Measurements from ENCODE around the gene GCLC. TPM values are rescaled to one million over a fixed set of nuclear protein-coding genes. Genes with fewer than 3 reads are reported as not detected.
A peak's percentile ranks its signal among the peaks of the same experiment; 100 is the strongest.

Gene GCLC
- total RNA-seq, result 10 to 100 TPM; 28.0 to 40.0 TPM
- polyA plus RNA-seq, result 10 to 100 TPM; 13.2 to 17.8 TPM
- long read RNA-seq, donor 1, partial matches to known transcripts, result 0 of 8 reads
- long read RNA-seq, donor 1, other reads (novel, unspliced or antisense), result 0 of 8 reads
- long read RNA-seq, donor 2, partial matches to known transcripts, result 0 of 1 reads
- long read RNA-seq, donor 2, other reads (novel, unspliced or antisense), result 0 of 1 reads
- long read RNA-seq, donor 3, partial matches to known transcripts, result 0 of 1 reads
- long read RNA-seq, donor 3, other reads (novel, unspliced or antisense), result 0 of 1 reads
- long read RNA-seq, donor 4, partial matches to known transcripts, result 0 of 3 reads
- long read RNA-seq, donor 4, other reads (novel, unspliced or antisense), result 0 of 3 reads
- long read RNA-seq, donor 5, transcript GCLC-215 (16 exons, 3,785 nt), result major isoform, 5 of 7 reads
- long read RNA-seq, donor 5, partial matches to known transcripts, result 0 of 7 reads
- long read RNA-seq, donor 5, other reads (novel, unspliced or antisense), result 0 of 7 reads

- WGBS, 2 donors, result 0 to 2% methylated on average over 63 to 105 of the region's 105 CpGs
- H3K4me1 ChIP-seq (ENCODE audit: control insufficient read depth in 5 of 5, insufficient read depth in 5 of 5, low read length in 5 of 5), result peaks cover 10 to 25% (median 18%) of the 10 kb centered on the region in 5 donors
- H3K9ac ChIP-seq (ENCODE audit: insufficient read depth in 1 of 2, low read length in 2 of 2), result peak within 1 kb of the TSS in 1 of 2 donors; percentile 58
- peak within 1 kb of the TSS; percentile 82 for H3K4me3 ChIP-seq
- DNase-seq (peak; percentile 95 to 98 (median 97)), ATAC-seq (ENCODE audit: insufficient read depth, low FRiP score) (peak; percentile 76)
- no peaks in the 10 kb centered on the region for H3K36me3 ChIP-seq (ENCODE audit: control insufficient read depth in 4 of 4, insufficient read depth in 4 of 4, low read length in 4 of 4)
- H3K9me3 ChIP-seq (ENCODE audit: control insufficient read depth in 4 of 4, insufficient read depth in 3 of 4, low read length in 3 of 4), result peaks cover 0 to 3% (median 0%) of the 10 kb centered on the region in 4 donors
- peaks cover 0 to 3% (median 0%) of the 10 kb centered on the region in 3 donors for H3K27me3 ChIP-seq (ENCODE audit: control insufficient read depth in 3 of 3, insufficient read depth in 3 of 3, low read length in 2 of 3)
- H3K27ac ChIP-seq (ENCODE audit: low read depth in 1 of 2, low read length in 1 of 2), result peak within 1 kb of the TSS; percentile 93 to 99
- peak; percentile 2 for TF ChIP-seq CTCF (IDR thresholded peaks at IDR 0.05; ENCODE audit: control extremely low read depth, extremely low read depth)
Measured at GRCh38 chr6:53544470-53545308, at the start of gene GCLC. Gene GCLC (minus strand): TSS chr6:53545101. CDS start chr6:53544645, 456 bp downstream.

- no peak for TF ChIP-seq CTCF (IDR thresholded peaks at IDR 0.05; ENCODE audit: control extremely low read depth, extremely low read depth)
- DNase-seq (no peak), ATAC-seq (ENCODE audit: insufficient read depth, low FRiP score) (no peak)
- Histone ChIP-seq H3K9ac (ENCODE audit: insufficient read depth in 1 of 2, low read length in 2 of 2) (no peak overlapping the region), H3K4me3 (no peak overlapping the region), H3K4me1 (ENCODE audit: control insufficient read depth in 5 of 5, insufficient read depth in 5 of 5, low read length in 5 of 5) (peaks cover 0 to 20% (median 4%) of the 10 kb centered on the region in 5 donors), H3K36me3 (ENCODE audit: control insufficient read depth in 4 of 4, insufficient read depth in 4 of 4, low read length in 4 of 4) (no peaks in the 10 kb centered on the region), H3K27ac (ENCODE audit: low read depth in 1 of 2, low read length in 1 of 2) (no peak overlapping the region), H3K9me3 (ENCODE audit: control insufficient read depth in 4 of 4, insufficient read depth in 3 of 4, low read length in 3 of 4) (peaks cover 0 to 3% (median 1%) of the 10 kb centered on the region in 4 donors), H3K27me3 (ENCODE audit: control insufficient read depth in 3 of 3, insufficient read depth in 3 of 3, low read length in 2 of 3) (no peaks in the 10 kb centered on the region)
- 73 to 91% methylated on average over 2 of the region's 2 CpGs for WGBS, 2 donors
Measured at GRCh38 chr6:53594596-53594995, 49.7 kb upstream of the GCLC start.

GRCh38 chr6:53593001-53593488 lies 48.1 kb upstream of the GCLC start:
- H3K4me1 ChIP-seq (ENCODE audit: control insufficient read depth in 5 of 5, insufficient read depth in 5 of 5, low read length in 5 of 5), result peaks cover 0 to 6% (median 0%) of the 10 kb centered on the region in 5 donors
- 16 to 18% methylated on average over 2 of the region's 2 CpGs for WGBS, 2 donors
- TF ChIP-seq CTCF (IDR thresholded peaks at IDR 0.05; ENCODE audit: control extremely low read depth, extremely low read depth), result no peak
- ATAC-seq (ENCODE audit: insufficient read depth, low FRiP score), result peak; percentile 66
- DNase-seq, result no peak
- H3K9me3 ChIP-seq (ENCODE audit: control insufficient read depth in 4 of 4, insufficient read depth in 3 of 4, low read length in 3 of 4), result peaks cover 0 to 3% (median 0%) of the 10 kb centered on the region in 4 donors
- H3K9ac ChIP-seq (ENCODE audit: insufficient read depth in 1 of 2, low read length in 2 of 2), result no peak overlapping the region
- no peaks in the 10 kb centered on the region for H3K36me3 ChIP-seq (ENCODE audit: control insufficient read depth in 4 of 4, insufficient read depth in 4 of 4, low read length in 4 of 4)
- no peak overlapping the region for H3K4me3 ChIP-seq
- H3K27me3 ChIP-seq (ENCODE audit: control insufficient read depth in 3 of 3, insufficient read depth in 3 of 3, low read length in 2 of 3), result no peaks in the 10 kb centered on the region
- no peak overlapping the region for H3K27ac ChIP-seq (ENCODE audit: low read depth in 1 of 2, low read length in 1 of 2)
